ENCODE data around the gene SBK3.
A peak's percentile ranks its signal among the peaks of the same experiment; 100 is the strongest.
"Not testable (repeated sequence)": the region's sequence is repeated elsewhere in the genome, so short reads cannot be mapped to it uniquely, and the experiment has no call there.

SBK3 gene

DNA sequence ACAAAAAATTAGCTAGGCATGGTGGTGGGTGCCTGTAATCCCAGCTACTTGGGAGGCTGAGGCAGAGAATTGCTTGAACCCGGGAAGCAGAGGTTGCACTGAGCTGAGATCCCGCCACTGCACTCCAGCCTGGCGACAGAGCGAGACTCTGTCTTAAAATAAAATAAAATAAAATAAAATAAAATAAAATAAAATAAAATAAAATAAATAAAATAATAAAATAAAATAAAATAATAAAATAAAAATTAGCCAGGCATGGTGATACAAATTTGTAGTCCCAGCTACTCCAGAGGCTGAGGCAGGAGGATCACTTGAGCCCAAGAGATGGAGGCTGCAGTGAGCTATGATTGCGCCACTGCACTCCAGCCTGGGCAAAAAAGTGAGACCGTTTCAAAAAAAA lies 28.6 kb upstream of the SBK3 start:
- DNase-seq = not testable (repeated sequence)

- DNase-seq = not testable (repeated sequence)
These were observed 24.1 kb upstream of the SBK3 start for GRCh38 chr19:55569477-55569876.

GRCh38 chr19:55567708-55568328 lies 22.5 kb upstream of the SBK3 start:
- no peak for DNase-seq

GRCh38 chr19:55566823-55567222 lies 21.5 kb upstream of the SBK3 start:
- no peak for DNase-seq

GRCh38 chr19:55563261-55563690 lies 17.9 kb upstream of the SBK3 start:
- DNase-seq = peak; percentile 24

DNA sequence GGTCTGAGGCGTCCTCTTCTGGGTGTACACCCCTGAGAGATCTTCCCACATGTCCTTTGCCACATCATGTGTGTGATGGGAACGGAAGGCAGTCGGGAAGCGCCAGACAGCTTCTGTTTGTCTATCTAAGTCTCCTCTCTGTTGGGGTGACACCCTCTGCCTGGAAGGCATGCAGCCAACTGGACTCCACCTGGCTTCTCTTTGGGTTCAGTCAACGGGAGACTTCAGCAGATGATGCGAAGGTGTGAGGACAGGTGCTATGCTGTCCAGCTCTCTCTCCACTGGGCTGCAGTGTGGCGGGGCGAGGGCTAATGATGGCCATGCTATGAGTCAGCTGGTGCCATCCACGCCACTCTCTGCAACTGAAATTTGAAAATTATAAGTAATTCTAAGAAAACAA lies 14.3 kb upstream of the SBK3 start:
- DNase-seq = no peak

DNA sequence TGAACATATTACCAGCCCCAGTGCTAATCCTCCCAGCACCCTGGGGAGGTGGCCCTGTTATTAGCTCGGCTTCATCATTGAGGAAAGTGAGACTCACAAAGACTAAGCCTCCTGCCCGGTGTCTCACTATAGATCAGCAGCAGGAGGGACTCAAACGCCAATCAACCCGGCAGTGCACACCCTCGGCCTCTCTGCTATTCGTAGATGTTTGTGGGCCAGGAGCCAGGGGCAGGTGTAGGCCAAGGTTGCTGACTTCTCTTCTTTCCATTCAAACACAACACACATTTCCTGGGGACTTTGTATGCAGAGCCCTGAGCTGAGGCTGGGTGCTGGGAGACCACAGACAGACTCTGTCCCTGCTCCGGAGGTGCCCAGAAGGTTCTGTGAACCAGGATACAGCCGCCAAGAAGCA lies 9.4 kb upstream of the SBK3 start:
- peak; percentile 56 for DNase-seq

GRCh38 chr19:55554302-55554701 lies 9.0 kb upstream of the SBK3 start:
- DNase-seq = no peak

- DNase-seq = no peak
These were observed 8.2 kb upstream of the SBK3 start for GRCh38 chr19:55553217-55554182.

DNA sequence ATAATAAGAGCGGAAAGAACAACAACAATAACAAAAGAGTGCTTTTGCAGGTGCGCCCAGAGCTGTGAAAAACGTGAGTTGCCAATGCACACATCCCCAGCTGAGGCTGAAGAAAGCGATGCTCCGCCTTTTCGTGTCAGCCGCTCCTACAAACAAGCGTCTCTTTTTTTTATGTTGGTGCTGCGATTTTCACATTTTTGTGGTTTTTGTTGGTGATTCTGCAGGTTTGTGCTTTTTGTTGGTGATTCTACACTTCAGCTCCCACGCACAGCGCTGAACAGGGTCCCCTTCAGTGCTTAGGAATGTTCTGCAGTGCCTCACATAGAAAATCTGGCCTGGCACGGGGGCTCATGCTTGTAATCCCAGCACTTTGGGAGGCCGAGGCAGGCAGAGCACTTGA lies 7.3 kb upstream of the SBK3 start:
- no peak for DNase-seq

GRCh38 chr19:55552206-55552605 lies 6.9 kb upstream of the SBK3 start:
- DNase-seq = no peak

- DNase-seq = no peak
These were observed 4.9 kb upstream of the SBK3 start for GRCh38 chr19:55550321-55550650.

DNA sequence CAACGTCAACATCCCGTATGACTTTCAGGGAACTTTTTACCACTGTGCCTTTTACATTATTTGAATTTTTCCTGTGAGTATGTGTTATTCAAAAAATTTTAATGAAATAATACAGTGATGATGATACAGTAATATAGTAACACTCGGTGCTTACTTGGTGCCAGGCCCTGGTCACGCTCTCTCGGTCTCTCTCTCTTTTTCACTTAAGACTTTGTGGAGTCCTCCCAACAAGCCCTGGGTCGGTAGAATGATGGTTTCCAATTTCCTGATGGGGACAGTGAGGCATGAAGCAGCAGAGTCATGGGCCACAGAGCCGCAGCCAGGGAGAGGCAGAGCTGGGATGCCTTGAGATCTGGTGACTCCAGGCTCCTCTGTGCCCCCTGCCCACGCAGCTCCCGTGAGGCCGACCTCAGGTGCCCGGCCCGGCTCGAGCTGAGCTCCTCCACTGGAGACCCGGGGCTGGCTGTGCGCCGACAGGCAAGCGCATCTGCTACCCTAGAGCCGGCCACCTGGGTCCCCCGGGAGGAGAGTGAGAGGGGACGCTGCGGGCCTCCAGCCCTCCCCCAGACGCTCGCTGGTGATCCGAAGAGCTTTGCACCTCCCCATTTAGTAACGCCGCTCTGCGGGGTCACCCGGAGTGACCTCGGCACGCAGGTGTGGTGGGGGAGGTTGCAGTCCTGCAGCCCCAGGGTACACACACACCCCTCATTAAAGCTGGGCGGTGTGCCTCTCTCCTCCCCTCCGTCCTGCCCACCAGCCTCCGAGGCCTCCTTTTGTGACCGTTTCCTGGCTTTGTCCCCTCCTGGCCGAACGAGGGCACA lies 4.4 kb upstream of the SBK3 start:
- DNase-seq = no peak

- peak; percentile 34 for DNase-seq
These were observed 1.7 kb upstream of the SBK3 start for GRCh38 chr19:55546822-55547614.

- no peak for DNase-seq
These were observed 668 bp upstream of the SBK3 start for GRCh38 chr19:55546011-55546410.

DNA sequence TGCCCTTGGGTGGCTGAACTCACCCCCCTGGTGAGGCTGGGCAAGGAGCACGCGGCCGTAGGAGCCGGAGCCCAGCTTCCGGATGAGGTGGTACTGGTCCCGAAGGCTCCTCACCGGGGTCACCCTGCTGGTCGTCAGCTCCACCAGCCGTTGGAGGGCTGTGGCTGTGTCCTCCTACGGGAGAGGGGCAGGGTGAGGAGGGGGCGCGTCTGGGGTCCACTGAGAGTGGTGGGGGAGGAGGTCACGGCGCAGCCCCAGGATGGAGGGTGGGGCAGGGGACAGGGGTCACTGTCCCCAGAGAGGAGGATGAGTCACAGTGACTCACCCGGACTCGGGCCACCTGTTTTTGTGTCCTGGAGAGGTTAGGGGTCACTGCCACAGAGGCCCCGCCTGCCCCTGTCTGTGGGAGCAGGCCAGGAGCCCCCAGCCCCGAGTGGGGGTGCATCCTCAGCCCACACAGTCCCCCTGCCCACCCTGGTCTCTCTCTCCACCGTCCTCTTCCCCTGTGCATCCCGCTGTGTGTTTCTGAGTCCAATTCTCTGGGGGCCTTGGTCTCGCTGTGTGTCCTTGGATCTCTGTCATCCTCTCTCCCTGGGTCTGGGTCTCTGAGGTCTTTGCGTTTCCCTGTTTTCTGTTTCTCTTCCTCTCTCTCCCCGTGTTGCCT lies 435 bp downstream of the SBK3 start:
- DNase-seq = no peak

GRCh38 chr19:55544014-55544413 lies 1.3 kb downstream of the SBK3 start:
- no peak for DNase-seq

- no peak for DNase-seq
These were observed 1.8 kb downstream of the SBK3 start for GRCh38 chr19:55543567-55543966.

DNA sequence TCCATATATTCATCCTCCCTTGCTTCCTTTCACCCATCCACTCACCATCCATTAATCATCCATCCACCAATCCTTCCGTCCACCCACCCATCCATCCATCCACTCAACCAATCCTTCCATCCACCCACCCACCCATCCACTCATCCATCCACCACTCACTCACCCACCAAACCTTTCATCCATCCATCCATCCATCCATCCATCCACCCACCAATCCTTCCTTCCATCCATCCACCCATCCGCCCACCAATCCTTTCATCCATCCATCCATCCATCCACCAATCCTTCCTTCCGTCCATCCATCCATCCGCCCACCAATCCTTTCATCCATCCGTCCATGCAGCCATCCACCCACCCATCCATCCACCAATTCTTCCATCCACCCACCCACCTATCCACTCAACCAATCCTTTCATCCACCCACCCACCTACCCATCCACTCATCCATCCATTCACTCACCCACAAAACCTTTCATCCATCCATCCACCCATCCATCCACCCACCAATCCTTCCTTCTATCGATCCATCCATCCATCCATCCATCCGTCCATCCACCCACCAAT lies 3.0 kb downstream of the SBK3 start:
- no peak for DNase-seq

GRCh38 chr19:55541091-55541490 lies 4.3 kb downstream of the SBK3 start:
- DNase-seq = no peak

GRCh38 chr19:55540619-55541018 lies 4.7 kb downstream of the SBK3 start:
- DNase-seq = no peak
